ENCODE results near the gene STRN3.
"Not testable (repeated sequence)": the region's sequence is repeated elsewhere in the genome, so short reads cannot be mapped to it uniquely, and the experiment has no call there.

The STRN3 gene

GRCh38 chr14:30972036-30972732, 54.0 kb downstream of the STRN3 start:
- not testable (repeated sequence) for DNase-seq (ENCODE audit: low read depth in 2 of 2)

GRCh38 chr14:30971586-30971985, 54.6 kb downstream of the STRN3 start:
- DNase-seq (ENCODE audit: low read depth in 2 of 2) = no peak

GRCh38 chr14:30969796-30970195, 56.4 kb downstream of the STRN3 start:
- peak; percentile 30 to 34 for DNase-seq (ENCODE audit: low read depth in 2 of 2)

- not testable (repeated sequence) for DNase-seq (ENCODE audit: low read depth in 2 of 2)
Observed at GRCh38 chr14:30967364-30968098, 58.6 kb downstream of the STRN3 start.

- DNase-seq (ENCODE audit: low read depth in 2 of 2) = no peak
Observed at GRCh38 chr14:30966415-30967363, 59.5 kb downstream of the STRN3 start.

- not testable (repeated sequence) for DNase-seq (ENCODE audit: low read depth in 2 of 2)
Observed at GRCh38 chr14:30965861-30966260, 60.3 kb downstream of the STRN3 start.

- DNase-seq (ENCODE audit: low read depth in 2 of 2) = not testable (repeated sequence)
Observed at GRCh38 chr14:30962537-30962936, 63.6 kb downstream of the STRN3 start.

- no peak for DNase-seq (ENCODE audit: low read depth in 2 of 2)
Observed at GRCh38 chr14:30961330-30961729, 64.8 kb downstream of the STRN3 start.

- no peak for DNase-seq (ENCODE audit: low read depth in 2 of 2)
Observed at GRCh38 chr14:30960216-30960615, 66.0 kb downstream of the STRN3 start.

- DNase-seq (ENCODE audit: low read depth in 2 of 2) = no peak
Observed at GRCh38 chr14:30958555-30959407, 67.4 kb downstream of the STRN3 start.

- DNase-seq (ENCODE audit: low read depth in 2 of 2) = no peak
Observed at GRCh38 chr14:30957813-30958370, 68.3 kb downstream of the STRN3 start.

- DNase-seq (ENCODE audit: low read depth in 2 of 2) = no peak
Observed at GRCh38 chr14:30949651-30950050, 76.5 kb downstream of the STRN3 start.

GRCh38 chr14:30943694-30944093, 82.5 kb downstream of the STRN3 start:
- no peak for DNase-seq (ENCODE audit: low read depth in 2 of 2)

GRCh38 chr14:30940886-30941285, 85.3 kb downstream of the STRN3 start:
- no peak for DNase-seq (ENCODE audit: low read depth in 2 of 2)

GRCh38 chr14:30938617-30939016, 87.6 kb downstream of the STRN3 start:
- DNase-seq (ENCODE audit: low read depth in 2 of 2) = no peak

- no peak for DNase-seq (ENCODE audit: low read depth in 2 of 2)
Observed at GRCh38 chr14:30935445-30935844, 90.7 kb downstream of the STRN3 start.

- DNase-seq (ENCODE audit: low read depth in 2 of 2) = not testable (repeated sequence)
Observed at GRCh38 chr14:30933937-30934336, 92.2 kb downstream of the STRN3 start.

GRCh38 chr14:30928462-30928861, 97.7 kb downstream of the STRN3 start:
- no peak for DNase-seq (ENCODE audit: low read depth in 2 of 2)

- no peak for DNase-seq (ENCODE audit: low read depth in 2 of 2)
Observed at GRCh38 chr14:30925254-30925653, 100.9 kb downstream of the STRN3 start.

GRCh38 chr14:30921788-30922187, 104.4 kb downstream of the STRN3 start:
- DNase-seq (ENCODE audit: low read depth in 2 of 2) = no peak

GRCh38 chr14:30921305-30921704, 104.9 kb downstream of the STRN3 start:
- DNase-seq (ENCODE audit: low read depth in 2 of 2) = no peak

Measured in stimulated activated CD8-positive, alpha-beta memory T cell treated with anti-CD3 and anti-CD28 coated beads, Interleukin-15, amount 100 ng/mL, for 48 hours (primary cell).